CD14-positive monocyte (primary cell): ENCODE results near the gene RAP2A. TPM values are rescaled to one million over a fixed set of nuclear protein-coding genes. Genes with fewer than 3 reads are reported as not detected.

Experiments
- DNase-seq, 3 donors: peaks; one replicate each; pipeline ENCODE4 v3.0.0-alpha.2; 2011 to 2022
- H2AFZ ChIP-seq: 2 replicates; pipeline ENCODE4 v1.6.0; 2012; ENCODE audit warnings: mild to moderate bottlenecking, low read depth, low read length, inconsistent platforms; ENCODE audit not compliant: insufficient read depth, poor library complexity, severe bottlenecking
- H3K27ac ChIP-seq, 2 donors: 1 replicate in 1 of 2; 2 replicates in 1 of 2; pipeline ENCODE4 v1.5.1; 2012 to 2013; ENCODE audit warnings: low read length in 2 of 2, control low read depth in 1 of 2, inconsistent platforms in 1 of 2, low read depth in 1 of 2, mild to moderate bottlenecking in 1 of 2
- H3K27me3 ChIP-seq, 2 donors: one replicate each; pipeline versions ENCODE4 v1.6.0 to v1.6.1; 2011 to 2013; ENCODE audit warnings: low read length in 2 of 2; ENCODE audit not compliant: control insufficient read depth in 2 of 2, insufficient read depth in 2 of 2
- H3K36me3 ChIP-seq, 2 donors: replicated peaks in 1 of 2; 1 replicate in 1 of 2; 2 replicates in 1 of 2; pipeline versions ENCODE4 v1.5.1 to v1.6.1; 2012 to 2013; ENCODE audit warnings: low read length in 2 of 2, control low read depth in 1 of 2, inconsistent platforms in 1 of 2, mild to moderate bottlenecking in 1 of 2; ENCODE audit not compliant: insufficient read depth in 2 of 2, control insufficient read depth in 1 of 2
- H3K4me1 ChIP-seq, 2 donors: 1 replicate in 1 of 2; 2 replicates in 1 of 2; pipeline versions ENCODE4 v1.5.1 to v1.6.1; 2012 to 2013; ENCODE audit warnings: low read length in 2 of 2, control low read depth in 1 of 2, inconsistent platforms in 1 of 2, mild to moderate bottlenecking in 1 of 2, moderate library complexity in 1 of 2; ENCODE audit not compliant: insufficient read depth in 2 of 2, control insufficient read depth in 1 of 2
- H3K4me2 ChIP-seq: replicated peaks from 2 replicates; pipeline ENCODE3; 2012; ENCODE audit warnings: low read length, moderate library complexity, mild to moderate bottlenecking; ENCODE audit not compliant: poor library complexity, severe bottlenecking; ENCODE audit errors: extremely low read depth
- H3K4me3 ChIP-seq, 3 experiments: fragments of 200-600 bp in 1 of 3; sonication (generic) in 1 of 3; replicated peaks in 1 of 3; 1 replicate in 2 of 3; 2 replicates in 1 of 3; pipeline ENCODE4 v1.5.1; 2011 to 2013; ENCODE audit warnings: low read length in 3 of 3, mild to moderate bottlenecking in 3 of 3, control low read depth in 2 of 3, low read depth in 2 of 3, inconsistent platforms in 1 of 3, moderate library complexity in 1 of 3
- H3K79me2 ChIP-seq: 2 replicates; pipeline ENCODE4 v1.6.0; 2012; ENCODE audit warnings: mild to moderate bottlenecking, control low read depth, inconsistent platforms, low read length, moderate library complexity; ENCODE audit not compliant: insufficient read depth
- H3K9ac ChIP-seq: 2 replicates; pipeline ENCODE4 v1.6.0; 2017; ENCODE audit warnings: low read length, mild to moderate bottlenecking; ENCODE audit not compliant: insufficient read depth, poor library complexity, severe bottlenecking
- H3K9me3 ChIP-seq, 2 donors: replicated peaks in 1 of 2; 1 replicate in 1 of 2; 2 replicates in 1 of 2; pipeline versions ENCODE4 v1.5.1 to v1.6.1; 2012 to 2013; ENCODE audit warnings: low read length in 2 of 2, control low read depth in 1 of 2; ENCODE audit not compliant: control insufficient read depth in 1 of 2, insufficient read depth in 1 of 2
- H4K20me1 ChIP-seq: 2 replicates; pipeline ENCODE4 v1.6.0; 2012; ENCODE audit warnings: mild to moderate bottlenecking, low read length, control low read depth, moderate library complexity; ENCODE audit not compliant: insufficient read depth
- H3K27ac Mint-ChIP-seq, 7 donors: one replicate each; pipeline ENCODE4 v1.8.0; 2020; ENCODE audit warnings: mild to moderate bottlenecking in 7 of 7, mixed read lengths in 7 of 7, moderate library complexity in 6 of 7, inconsistent platforms in 2 of 7
- H3K27me3 Mint-ChIP-seq, 3 donors: one replicate each; pipeline ENCODE4 v1.8.0; 2021 to 2022; ENCODE audit warnings: low read depth in 3 of 3, mild to moderate bottlenecking in 3 of 3, mixed read lengths in 3 of 3, moderate library complexity in 3 of 3, inconsistent platforms in 1 of 3
- H3K36me3 Mint-ChIP-seq, 2 donors: one replicate each; pipeline ENCODE4 v1.8.0; 2020; ENCODE audit warnings: mixed read lengths in 2 of 2, inconsistent platforms in 1 of 2, mild to moderate bottlenecking in 1 of 2
- H3K4me1 Mint-ChIP-seq: one replicate; pipeline ENCODE4 v1.8.0; 2020; ENCODE audit warnings: mild to moderate bottlenecking, mixed read lengths
- H3K4me3 Mint-ChIP-seq, 2 donors: one replicate each; pipeline ENCODE4 v1.8.0; 2020; ENCODE audit warnings: mild to moderate bottlenecking in 2 of 2, mixed read lengths in 2 of 2, moderate library complexity in 1 of 2
- H3K9me3 Mint-ChIP-seq, 7 donors: one replicate each; pipeline ENCODE4 v1.8.0; 2020 to 2022; ENCODE audit warnings: mixed read lengths in 7 of 7, mild to moderate bottlenecking in 6 of 7, moderate library complexity in 6 of 7, inconsistent platforms in 2 of 7
- WGBS: methylation state at CpG from one replicate; pipeline ENCODE4 v1.1.5; 2013; ENCODE audit warnings: missing lambda C conversion rate; ENCODE audit not compliant: insufficient coverage; 5-methylcytosine and 5-hydroxymethylcytosine counted together
- intact Hi-C, 2 donors: fragments of 100-400 bp; cut with micrococcal nuclease; formaldehyde crosslinking; loops; one replicate each; pipeline versions ENCODE4 v1.15.0 to v1.15.1; 2023
- polyA plus RNA-seq, 3 donors: library from polyadenylated mRNA; depleted of rRNA in 1 of 3; unstranded in 2 of 3; stranded (reverse) in 1 of 3; fragments of 300-500 nt in 2 of 3; fragments of >200 nt in 1 of 3; fragmentation: Illumina TruSeq in 2 of 3; gene quantifications; 1 replicate in 2 of 3; 2 replicates in 1 of 3; pipeline ENCODE4 v1.2.3, GENCODE V29; 2012 to 2021
- small RNA-seq: library from RNA; depleted of rRNA; stranded (forward); fragments of <200 nt; gene quantifications from one replicate; pipeline ENCODE3, GENCODE V24; 2012; ENCODE audit warnings: low read depth; ENCODE audit not compliant: insufficient read length
- TF ChIP-seq, protein P1 (sequence below): fragments of 200-600 bp; IDR thresholded peaks from one replicate; pipeline ENCODE4 v1.8.0; 2022; ENCODE audit warnings: antibody characterized with exemption, mild to moderate bottlenecking

Gene RAP2A
- polyA plus RNA-seq, 3 donors, result 2.3 to 5.3 (median 4.5) TPM

DNA sequence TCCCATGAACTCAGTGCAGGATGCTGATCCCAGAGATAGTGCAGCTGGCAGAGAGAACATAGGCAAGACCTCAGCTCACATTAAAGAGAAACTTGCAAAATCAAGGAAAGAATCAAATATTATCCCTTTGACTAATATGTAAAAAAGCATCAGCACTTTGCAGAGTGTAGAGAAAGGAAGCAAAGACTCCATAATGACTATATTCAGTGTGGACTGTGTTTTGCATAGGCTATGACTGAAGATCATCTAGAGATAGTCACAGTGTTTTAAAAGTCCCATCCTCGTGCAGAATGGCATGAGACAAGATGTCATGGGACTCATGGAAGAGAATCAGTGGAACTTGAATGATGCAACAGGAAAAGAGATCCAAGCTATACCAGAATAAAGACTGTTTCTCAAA lies 84.0 kb downstream of the RAP2A start:
- Mint-ChIP-seq H3K4me3 (no peak overlapping the region), H3K27ac (no peak overlapping the region), H3K36me3 (no peaks in the 10 kb centered on the region), H3K9me3 (peaks cover 7 to 17% (median 12%) of the 10 kb centered on the region in 7 donors), H3K4me1 (no peaks in the 10 kb centered on the region), H3K27me3 (peaks cover 0 to 2% (median 0%) of the 10 kb centered on the region in 3 donors)
- H2AFZ ChIP-seq, result no peak overlapping the region
- no peaks in the 10 kb centered on the region for H3K79me2 ChIP-seq
- TF ChIP-seq, protein P1, sequence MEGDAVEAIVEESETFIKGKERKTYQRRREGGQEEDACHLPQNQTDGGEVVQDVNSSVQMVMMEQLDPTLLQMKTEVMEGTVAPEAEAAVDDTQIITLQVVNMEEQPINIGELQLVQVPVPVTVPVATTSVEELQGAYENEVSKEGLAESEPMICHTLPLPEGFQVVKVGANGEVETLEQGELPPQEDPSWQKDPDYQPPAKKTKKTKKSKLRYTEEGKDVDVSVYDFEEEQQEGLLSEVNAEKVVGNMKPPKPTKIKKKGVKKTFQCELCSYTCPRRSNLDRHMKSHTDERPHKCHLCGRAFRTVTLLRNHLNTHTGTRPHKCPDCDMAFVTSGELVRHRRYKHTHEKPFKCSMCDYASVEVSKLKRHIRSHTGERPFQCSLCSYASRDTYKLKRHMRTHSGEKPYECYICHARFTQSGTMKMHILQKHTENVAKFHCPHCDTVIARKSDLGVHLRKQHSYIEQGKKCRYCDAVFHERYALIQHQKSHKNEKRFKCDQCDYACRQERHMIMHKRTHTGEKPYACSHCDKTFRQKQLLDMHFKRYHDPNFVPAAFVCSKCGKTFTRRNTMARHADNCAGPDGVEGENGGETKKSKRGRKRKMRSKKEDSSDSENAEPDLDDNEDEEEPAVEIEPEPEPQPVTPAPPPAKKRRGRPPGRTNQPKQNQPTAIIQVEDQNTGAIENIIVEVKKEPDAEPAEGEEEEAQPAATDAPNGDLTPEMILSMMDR, result no peak
- H3K36me3 ChIP-seq, result no peaks in the 10 kb centered on the region
- DNase-seq, result no peak
- no peaks in the 10 kb centered on the region for H3K27me3 ChIP-seq
- no CpG with 5 or more reads among the region's 1 CpG for WGBS
- H3K4me2 ChIP-seq, result no peak overlapping the region
- no peak overlapping the region for H3K27ac ChIP-seq
- no peaks in the 10 kb centered on the region for H3K4me1 ChIP-seq
- H3K9me3 ChIP-seq, result peaks cover 11 to 15% of the 10 kb centered on the region in 2 donors
- H4K20me1 ChIP-seq, result no peaks in the 10 kb centered on the region
- H3K9ac ChIP-seq, result no peak overlapping the region
- intact Hi-C loops, result no loop called here
- H3K4me3 ChIP-seq, result no peak overlapping the region

Small RNAs within 50 kb of the gene (small RNA-seq; reads per million reads assigned to genes)
- gene AL442067.1, result not detected

Other genes starting within 250 kb of the RAP2A start
- 10 to 100 TPM in 2 of 3 donors, 1 to 10 TPM in 1; 8.5 to 15.5 (median 13.4) TPM for gene MBNL2, start 211.8 kb upstream of the RAP2A start, polyA plus RNA-seq